Epidermal melanocyte (primary cell): ENCODE measurements around the gene C2orf49.

ENCODE experiments used
- DNase-seq: peaks from one replicate; pipeline ENCODE4 v3.0.0; 2011; ENCODE audit warnings: low spot score; ENCODE audit not compliant: insufficient read length

The C2orf49 gene

GRCh38 chr2:105337122-105338019 is at the start of gene C2orf49:
TSS of gene C2orf49 (plus strand) at chr2:105337540. CDS start at chr2:105337588, 48 bp downstream.
- peak; percentile 68 for DNase-seq

- DNase-seq = no peak
Measured at GRCh38 chr2:105287692-105288091, 49.6 kb upstream of the C2orf49 start.

GRCh38 chr2:105288133-105288532 is 49.2 kb upstream of the C2orf49 start:
- no peak for DNase-seq

- DNase-seq = no peak
Measured at GRCh38 chr2:105290981-105291660, 46.2 kb upstream of the C2orf49 start.

- DNase-seq = no peak
Measured at GRCh38 chr2:105291981-105292380, 45.4 kb upstream of the C2orf49 start.

- DNase-seq = peak; percentile 67
Measured at GRCh38 chr2:105294046-105294445, 43.3 kb upstream of the C2orf49 start.

- DNase-seq = peak; percentile 65
Measured at GRCh38 chr2:105294844-105295481, 42.4 kb upstream of the C2orf49 start.

GRCh38 chr2:105296017-105296611 is 41.2 kb upstream of the C2orf49 start:
- DNase-seq = no peak

GRCh38 chr2:105297216-105297615 is 40.1 kb upstream of the C2orf49 start:
- DNase-seq = no peak

GRCh38 chr2:105298017-105298416 is 39.3 kb upstream of the C2orf49 start:
- no peak for DNase-seq

GRCh38 chr2:105299290-105299689 is 38.0 kb upstream of the C2orf49 start:
- no peak for DNase-seq

GRCh38 chr2:105301646-105302045 is 35.7 kb upstream of the C2orf49 start:
- DNase-seq = no peak

GRCh38 chr2:105307146-105307545 is 30.2 kb upstream of the C2orf49 start:
- no peak for DNase-seq

- DNase-seq = no peak
Measured at GRCh38 chr2:105307550-105307949, 29.8 kb upstream of the C2orf49 start.

GRCh38 chr2:105307962-105308361 is 29.4 kb upstream of the C2orf49 start:
- no peak for DNase-seq

GRCh38 chr2:105308382-105309146 is 28.8 kb upstream of the C2orf49 start:
- no peak for DNase-seq

GRCh38 chr2:105309147-105309545 is 28.2 kb upstream of the C2orf49 start:
- DNase-seq = no peak

- DNase-seq = no peak
Measured at GRCh38 chr2:105313877-105314276, 23.5 kb upstream of the C2orf49 start.

- DNase-seq = no peak
Measured at GRCh38 chr2:105315314-105315713, 22.0 kb upstream of the C2orf49 start.

- no peak for DNase-seq
Measured at GRCh38 chr2:105317937-105318336, 19.4 kb upstream of the C2orf49 start.

GRCh38 chr2:105320651-105321215 is 16.6 kb upstream of the C2orf49 start:
- DNase-seq = no peak
